H54 (cell line): Measurements from ENCODE around the gene ANKRD16.
"Not testable (repeated sequence)": the region's sequence is repeated elsewhere in the genome, so short reads cannot be mapped to it uniquely, and the experiment has no call there.

ENCODE experiments used
- DNase-seq: peaks from one replicate; pipeline ENCODE4 v3.0.0; 2011; ENCODE audit warnings: low spot score, mixed read lengths; ENCODE audit not compliant: insufficient read length
- FAIRE-seq: peaks from 3 replicates; lab custom pipeline; 2011; peaks lifted over from hg19 to GRCh38; lab: Jason Lieb, UNC
- POLR2A ChIP-seq: IDR thresholded peaks from 2 replicates; pipeline ENCODE4 v1.6.1; 2011; ENCODE audit warnings: low read depth, mild to moderate bottlenecking, low read length

ANKRD16 gene

DNA sequence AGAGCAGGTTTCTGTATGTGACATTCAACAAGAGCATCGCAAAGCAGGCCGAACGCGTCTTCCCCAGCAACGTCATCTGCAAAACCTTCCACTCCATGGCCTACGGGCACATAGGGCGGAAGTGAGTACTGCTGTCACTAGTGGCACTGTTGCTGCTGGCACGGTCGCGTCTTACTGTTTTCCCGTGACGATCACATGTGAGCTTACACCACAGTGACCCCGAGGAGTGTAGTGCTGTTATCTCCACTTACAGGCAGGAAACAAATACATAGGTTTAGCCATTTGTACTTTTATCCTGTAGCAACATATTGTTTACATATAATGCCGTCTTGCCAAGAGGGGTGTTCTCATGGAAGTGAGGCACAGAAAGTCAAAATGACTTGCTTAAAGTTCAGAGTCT lies 25.8 kb upstream of the ANKRD16 start:
- FAIRE-seq = no peak

GRCh38 chr10:5913736-5914135 lies 24.0 kb upstream of the ANKRD16 start:
- no peak for FAIRE-seq
- no peak for TF ChIP-seq POLR2A
- DNase-seq = no peak

More for the DNA sequence above, 25.8 kb upstream of the ANKRD16 start:
- no peak for DNase-seq
- no peak for TF ChIP-seq POLR2A

DNA sequence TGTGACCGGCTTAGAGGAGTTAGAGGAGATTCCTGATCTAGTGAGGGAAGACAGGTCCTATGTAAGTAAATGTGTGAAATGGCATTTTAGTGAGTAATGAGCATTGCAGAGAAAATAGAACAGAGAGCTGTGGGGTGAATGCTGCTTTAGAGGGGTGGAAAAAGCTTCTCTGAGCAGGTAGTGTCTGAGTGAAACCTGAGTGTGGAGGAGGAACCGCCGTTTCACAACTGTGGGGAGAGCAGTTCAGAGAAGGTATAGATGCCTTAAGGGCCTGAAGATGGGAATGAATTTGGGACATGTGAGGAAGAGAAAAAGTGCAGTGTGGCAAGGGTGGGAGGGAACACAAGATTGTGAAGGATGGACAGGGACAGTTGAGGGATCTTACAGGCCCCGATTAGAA lies 22.0 kb upstream of the ANKRD16 start:
- TF ChIP-seq POLR2A = no peak
- FAIRE-seq = no peak

GRCh38 chr10:5910323-5911100 lies 20.8 kb upstream of the ANKRD16 start:
- FAIRE-seq (no peak), DNase-seq (no peak)
- no peak for TF ChIP-seq POLR2A

More for the DNA sequence above, 22.0 kb upstream of the ANKRD16 start:
- DNase-seq = no peak

DNA sequence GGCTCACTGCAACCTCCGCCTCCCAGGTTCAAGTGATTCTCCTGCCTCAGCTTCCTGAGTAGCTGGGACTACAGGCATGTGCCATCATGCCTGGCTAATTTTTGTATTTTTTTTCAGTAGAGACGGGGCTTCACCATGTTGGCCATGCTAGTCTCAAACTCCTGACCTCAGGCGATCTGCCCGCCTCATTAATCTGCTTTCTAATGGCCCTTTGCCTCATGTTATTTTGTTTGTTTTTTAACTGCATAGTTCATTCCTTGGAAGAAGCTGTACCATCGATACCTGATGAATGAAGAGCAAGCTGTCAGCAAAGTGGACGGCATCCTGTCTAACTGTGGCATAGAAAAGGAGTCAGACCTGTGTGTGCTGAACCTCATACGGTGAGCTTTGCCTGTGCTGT lies 19.0 kb upstream of the ANKRD16 start:
- not testable (repeated sequence) for DNase-seq, FAIRE-seq

DNA sequence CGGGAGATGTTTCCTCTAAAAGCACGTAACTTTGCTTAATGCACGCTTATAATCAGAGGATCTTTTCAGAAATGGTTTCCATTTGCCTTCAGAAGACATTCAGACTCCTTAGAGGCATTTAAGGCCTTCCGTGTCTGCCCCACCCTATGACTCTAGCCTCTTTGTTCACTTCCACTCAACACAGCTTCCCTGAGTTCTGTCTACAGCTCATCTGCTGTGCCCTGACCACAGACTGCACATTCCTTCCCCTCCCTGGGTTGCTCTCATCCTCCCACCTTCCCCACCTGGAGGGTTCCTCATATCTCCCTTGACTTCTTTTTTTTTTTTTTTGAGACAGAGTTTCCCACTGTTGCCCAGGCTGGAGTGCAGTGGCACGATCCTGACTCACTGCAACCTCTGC lies 17.0 kb upstream of the ANKRD16 start:
- TF ChIP-seq POLR2A = no peak
- DNase-seq = no peak
- no peak for FAIRE-seq

- FAIRE-seq = no peak
- no peak for TF ChIP-seq POLR2A
- no peak for DNase-seq
These were observed 16.3 kb upstream of the ANKRD16 start for GRCh38 chr10:5905854-5906507.

DNA sequence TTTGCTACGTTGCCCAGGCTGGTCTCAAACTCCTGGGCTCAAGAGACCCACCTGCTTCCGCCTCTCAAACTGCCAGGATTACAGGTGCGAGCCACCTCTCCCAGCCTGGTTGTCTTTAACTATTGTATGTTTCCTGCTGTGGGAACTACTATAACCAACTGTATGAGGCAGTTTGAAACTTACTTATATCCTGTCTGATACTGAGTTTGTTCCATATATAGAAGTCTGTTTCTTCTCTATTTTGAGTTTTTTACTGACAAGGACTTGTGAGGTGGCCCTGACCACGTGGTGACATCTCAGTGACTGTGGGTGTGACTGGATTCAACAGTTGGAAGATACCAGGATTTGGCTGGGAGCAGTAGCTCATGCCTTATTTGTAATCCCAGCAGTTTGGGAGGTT lies 14.5 kb upstream of the ANKRD16 start:
- no peak for DNase-seq
- no peak for FAIRE-seq
- no peak for TF ChIP-seq POLR2A

DNA sequence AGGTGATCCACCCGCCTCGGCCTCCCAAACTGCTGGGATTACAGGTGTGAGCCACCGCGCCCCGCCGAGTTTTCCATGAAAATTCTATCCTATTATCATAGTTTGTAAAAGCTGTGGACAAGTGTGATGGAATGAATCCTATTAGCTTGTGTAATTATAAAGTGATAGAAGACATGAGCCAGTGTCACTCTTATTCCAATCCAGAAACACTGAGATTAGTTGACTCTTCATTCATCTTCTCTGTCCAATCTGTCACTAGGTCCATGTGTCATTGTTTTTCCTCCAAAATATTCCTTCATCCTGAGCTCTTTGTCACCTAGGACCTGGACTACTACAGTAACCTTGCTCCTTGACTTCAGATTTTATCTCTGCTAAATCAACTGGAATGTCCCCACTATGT lies 13.9 kb upstream of the ANKRD16 start:
- DNase-seq (no peak), FAIRE-seq (no peak)
- no peak for TF ChIP-seq POLR2A

DNA sequence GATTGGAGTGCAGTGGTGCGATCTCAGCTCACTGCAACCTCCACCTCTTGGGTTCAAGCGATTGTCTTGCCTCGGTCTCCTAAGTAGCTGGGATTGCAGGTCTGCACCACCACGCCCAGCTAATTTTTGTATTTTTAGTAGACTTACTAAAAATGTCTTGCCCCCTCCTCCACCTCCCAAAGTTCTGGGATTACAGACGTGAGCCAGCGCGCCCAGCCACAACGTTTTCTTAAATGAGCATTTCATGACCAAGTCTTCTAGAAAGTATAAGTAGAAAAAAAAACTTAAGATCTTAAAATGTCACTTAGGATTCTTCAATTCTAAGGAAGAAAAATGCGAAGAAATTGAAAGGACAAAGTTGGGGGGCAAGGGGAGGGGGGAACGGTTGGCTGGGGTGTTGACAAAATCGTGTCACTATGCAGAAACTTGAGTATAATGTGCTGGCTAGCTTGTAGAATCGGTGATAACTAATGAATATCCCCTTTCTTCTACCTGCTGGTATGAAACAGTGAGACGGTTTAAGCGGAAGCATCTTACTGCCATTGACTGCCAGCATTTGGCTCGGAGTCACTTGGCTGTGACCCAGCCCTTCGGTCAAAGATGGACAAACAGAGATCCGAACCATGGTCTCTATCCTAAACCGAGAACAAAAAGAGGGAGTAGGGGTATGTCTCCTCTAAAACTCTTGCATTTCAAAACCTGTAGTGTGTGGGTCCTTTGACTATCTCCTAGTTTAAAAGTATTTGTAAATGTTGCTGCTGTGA lies 13.0 kb upstream of the ANKRD16 start:
- FAIRE-seq (no peak), DNase-seq (no peak)
- TF ChIP-seq POLR2A = no peak

GRCh38 chr10:5900247-5900646 lies 10.6 kb upstream of the ANKRD16 start:
- FAIRE-seq (no peak), DNase-seq (no peak)
- no peak for TF ChIP-seq POLR2A

- TF ChIP-seq POLR2A = no peak
- DNase-seq = no peak
- FAIRE-seq = no peak
These were observed 8.5 kb upstream of the ANKRD16 start for GRCh38 chr10:5898163-5898562.

DNA sequence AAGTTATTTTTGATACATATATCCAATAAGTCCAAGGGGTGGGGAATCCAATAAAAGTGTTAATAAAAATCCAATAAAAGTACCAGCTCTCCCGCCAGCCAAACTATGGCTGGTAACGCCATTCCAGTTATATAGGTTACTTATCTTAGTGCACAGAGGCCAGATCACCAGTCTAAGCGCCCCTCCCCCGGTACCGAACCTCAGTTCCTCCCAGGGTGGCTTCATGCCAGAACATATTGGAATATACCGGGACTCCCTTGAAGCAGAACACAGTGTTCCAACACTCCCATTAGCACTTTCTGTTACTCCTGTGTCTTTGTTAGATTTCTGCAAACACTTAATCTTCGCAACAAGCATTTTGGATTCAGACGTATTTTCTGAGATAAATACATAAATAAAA lies 7.8 kb upstream of the ANKRD16 start:
- FAIRE-seq = no peak
- no peak for DNase-seq
- TF ChIP-seq POLR2A = no peak

GRCh38 chr10:5897053-5897340 lies 7.3 kb upstream of the ANKRD16 start:
- FAIRE-seq (no peak), DNase-seq (no peak)
- no peak for TF ChIP-seq POLR2A
